Brain microvascular endothelial cell (primary cell): ENCODE data around the gene ZNF804B.
A peak's percentile ranks its signal among the peaks of the same experiment; 100 is the strongest.

Experiments used
- DNase-seq: peaks from one replicate; pipeline ENCODE4 v3.0.0-alpha.2; 2020
- H3K27ac ChIP-seq: fragments of 250-450 bp; sonication (Bioruptor Pico); 2 replicates; pipeline ENCODE4 v1.5.1; 2020; ENCODE audit warnings: mild to moderate bottlenecking, moderate library complexity
- H3K27me3 ChIP-seq: fragments of 250-450 bp; sonication (Bioruptor Pico); replicated peaks from 2 replicates; pipeline ENCODE4 v1.5.1; 2020; ENCODE audit warnings: mild to moderate bottlenecking
- H3K36me3 ChIP-seq: fragments of 250-450 bp; sonication (Bioruptor Pico); replicated peaks from 2 replicates; pipeline ENCODE4 v1.5.1; 2020; ENCODE audit warnings: mild to moderate bottlenecking
- H3K4me3 ChIP-seq: 2 replicates; pipeline ENCODE4 v1.5.1; 2011; ENCODE audit warnings: low read depth, mild to moderate bottlenecking, control low read depth, low read length, moderate library complexity
- CTCF ChIP-seq: IDR thresholded peaks from 2 replicates; pipeline ENCODE4 v1.5.1; 2011; ENCODE audit warnings: low read depth, mild to moderate bottlenecking, moderate library complexity, low read length, control low read depth, inconsistent platforms; ENCODE audit errors: missing control alignments
- in situ Hi-C: cut with HindIII; loops from 2 replicates; pipeline ENCODE4 v1.10.0; 2017; ENCODE audit warnings: low sequenced_read_pairs, low pct_ligation_motif_present

Gene ZNF804B

GRCh38 chr7:88835147-88835728 is 75.7 kb downstream of the ZNF804B start:
- DNase-seq = peak; percentile 1
- in situ Hi-C loops = no loop called here

GRCh38 chr7:88842201-88842600 is 82.7 kb downstream of the ZNF804B start:
- Histone ChIP-seq H3K27me3 (no peaks in the 10 kb centered on the region), H3K36me3 (no peaks in the 10 kb centered on the region), H3K4me3 (no peak overlapping the region), H3K27ac (no peak overlapping the region)
- TF ChIP-seq CTCF = no peak
- in situ Hi-C loops = no loop called here
- DNase-seq = no peak

More at GRCh38 chr7:88835147-88835728, 75.7 kb downstream of the ZNF804B start:
- Histone ChIP-seq H3K36me3 (no peaks in the 10 kb centered on the region), H3K4me3 (no peak overlapping the region), H3K27ac (no peak overlapping the region), H3K27me3 (no peaks in the 10 kb centered on the region)
- peak; percentile 54 for TF ChIP-seq CTCF

GRCh38 chr7:88845091-88845490 is 85.6 kb downstream of the ZNF804B start:
- in situ Hi-C loops = no loop called here
- DNase-seq = no peak
- Histone ChIP-seq H3K4me3 (no peak overlapping the region), H3K27ac (no peak overlapping the region), H3K36me3 (no peaks in the 10 kb centered on the region), H3K27me3 (no peaks in the 10 kb centered on the region)
- no peak for TF ChIP-seq CTCF

- DNase-seq = no peak
- Histone ChIP-seq H3K27ac (no peak overlapping the region), H3K27me3 (no peaks in the 10 kb centered on the region), H3K4me3 (no peak overlapping the region), H3K36me3 (no peaks in the 10 kb centered on the region)
- no peak for TF ChIP-seq CTCF
- in situ Hi-C loops = no loop called here
Observed at GRCh38 chr7:88851220-88851619, 91.7 kb downstream of the ZNF804B start.

DNA sequence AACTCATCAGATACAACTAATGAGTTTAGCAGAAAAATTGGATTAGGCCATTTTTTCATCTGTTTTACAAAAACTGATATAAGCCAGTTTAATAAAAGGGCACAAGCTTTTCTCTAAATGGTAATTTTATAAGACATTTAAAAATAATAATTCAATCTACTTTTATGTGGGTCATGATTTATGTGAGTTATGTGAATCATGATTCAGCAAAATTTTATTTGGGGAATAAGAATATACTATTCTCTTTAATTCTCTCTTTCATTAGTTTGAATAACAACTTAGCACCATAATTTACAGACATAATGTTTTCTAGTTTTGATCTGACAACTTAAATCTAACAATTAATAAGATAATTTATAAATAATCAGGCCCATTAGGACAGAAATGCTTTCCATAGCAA is 99.8 kb downstream of the ZNF804B start:
- no peak for TF ChIP-seq CTCF
- no peak overlapping the region for H3K27ac ChIP-seq
- in situ Hi-C loops = no loop called here
- DNase-seq = no peak
- no peaks in the 10 kb centered on the region for H3K27me3 ChIP-seq
- no peak overlapping the region for H3K4me3 ChIP-seq
- no peaks in the 10 kb centered on the region for H3K36me3 ChIP-seq

DNA sequence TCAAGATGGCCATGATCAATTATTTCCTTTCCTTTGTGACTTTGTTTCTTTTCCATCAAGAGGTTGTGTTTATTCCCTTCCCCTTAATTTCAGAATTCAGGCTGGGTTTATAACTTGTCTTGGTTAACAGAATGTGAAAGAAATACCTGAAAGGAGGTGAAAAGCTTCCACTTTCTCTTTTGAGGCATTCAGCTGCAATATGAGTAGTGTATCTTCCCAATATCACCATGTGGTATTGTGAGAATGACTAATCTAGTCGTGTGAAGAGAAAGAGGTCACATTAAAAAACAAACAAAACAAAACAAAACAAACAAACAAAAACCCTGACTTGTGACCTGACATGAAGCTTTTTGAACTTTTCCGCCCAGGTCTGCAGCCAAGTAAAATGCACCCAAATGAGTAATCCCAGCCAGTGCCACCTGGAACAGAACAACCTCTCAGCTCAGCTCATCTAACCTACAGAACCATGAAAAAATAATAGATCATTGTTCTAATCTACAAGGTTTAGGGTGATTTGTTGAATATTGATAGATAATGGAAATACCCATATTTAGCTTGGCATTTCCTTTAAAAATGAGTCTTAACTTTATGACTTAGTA is 106.9 kb downstream of the ZNF804B start:
- no peak for DNase-seq
- TF ChIP-seq CTCF = no peak
- Histone ChIP-seq H3K27me3 (no peaks in the 10 kb centered on the region), H3K27ac (no peak overlapping the region), H3K4me3 (no peak overlapping the region), H3K36me3 (no peaks in the 10 kb centered on the region)
- in situ Hi-C loops = no loop called here
